ENCODE data around the gene MYL3.

The MYL3 gene

DNA sequence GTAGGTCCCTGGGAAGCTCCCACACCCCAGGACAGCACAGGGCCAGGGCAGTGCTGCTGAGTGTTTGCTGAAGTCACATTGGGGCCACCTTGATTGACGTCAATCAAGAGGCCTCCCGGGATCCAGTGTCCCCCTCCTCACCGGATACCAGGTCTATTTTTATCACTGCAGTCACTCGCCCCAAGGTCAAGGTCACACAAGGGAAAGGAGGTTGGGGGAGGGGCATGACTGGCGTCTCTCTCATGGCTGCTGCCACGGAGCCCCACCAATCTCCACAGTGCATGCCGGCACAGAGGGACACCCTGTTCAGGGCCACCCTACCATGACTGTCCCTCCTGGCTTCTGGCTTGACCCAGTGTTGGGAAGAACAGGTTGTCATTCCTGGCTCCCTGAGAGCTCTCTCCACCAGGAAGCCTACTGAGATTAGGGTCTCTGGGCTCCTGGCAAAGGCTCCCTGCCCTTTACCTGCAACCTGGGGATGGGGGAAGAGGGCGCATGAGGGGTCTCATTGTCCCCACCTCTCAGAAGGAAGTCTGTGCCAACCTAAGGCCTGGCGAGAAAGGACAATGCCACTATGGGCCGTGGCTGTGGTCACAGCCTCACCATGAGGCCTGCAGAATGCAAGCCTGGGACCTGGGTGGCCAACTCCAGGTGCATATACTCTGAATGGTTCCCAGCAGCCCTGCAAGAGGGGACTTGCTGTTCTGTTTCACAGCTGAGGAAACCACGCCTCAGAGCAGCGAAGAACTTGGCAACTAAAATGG, 1.5 kb downstream of the MYL3 start:
- no peak overlapping the region for H3K4me3 ChIP-seq (ENCODE audit: low read depth in 1 of 2, low read length in 2 of 2)
- no peaks in the 10 kb centered on the region for H3K27me3 ChIP-seq (ENCODE audit: low read depth, low read length)
- no peaks in the 10 kb centered on the region for H3K9me3 ChIP-seq (ENCODE audit: control insufficient read depth in 1 of 2, low read length in 2 of 2)
- H3K4me1 ChIP-seq (ENCODE audit: control insufficient read depth in 1 of 2, insufficient read depth in 2 of 2, low read length in 2 of 2): no peaks in the 10 kb centered on the region
- H3K27ac ChIP-seq (ENCODE audit: low read length): no peak overlapping the region
- H3K36me3 ChIP-seq (ENCODE audit: control insufficient read depth in 1 of 2, insufficient read depth in 2 of 2, low read length in 2 of 2): no peaks in the 10 kb centered on the region

- H3K9me3 ChIP-seq (ENCODE audit: control insufficient read depth in 1 of 2, low read length in 2 of 2): no peaks in the 10 kb centered on the region
- H3K4me1 ChIP-seq (ENCODE audit: control insufficient read depth in 1 of 2, insufficient read depth in 2 of 2, low read length in 2 of 2): no peaks in the 10 kb centered on the region
- no peak overlapping the region for H3K27ac ChIP-seq (ENCODE audit: low read length)
- H3K27me3 ChIP-seq (ENCODE audit: low read depth, low read length): no peaks in the 10 kb centered on the region
- H3K36me3 ChIP-seq (ENCODE audit: control insufficient read depth in 1 of 2, insufficient read depth in 2 of 2, low read length in 2 of 2): no peaks in the 10 kb centered on the region
- no peak overlapping the region for H3K4me3 ChIP-seq (ENCODE audit: low read depth in 1 of 2, low read length in 2 of 2)
These were observed 2.2 kb downstream of the MYL3 start for GRCh38 chr3:46860810-46861604.

- Histone ChIP-seq H3K27ac (ENCODE audit: low read length) (no peak overlapping the region), H3K4me1 (ENCODE audit: control insufficient read depth in 1 of 2, insufficient read depth in 2 of 2, low read length in 2 of 2) (no peaks in the 10 kb centered on the region), H3K36me3 (ENCODE audit: control insufficient read depth in 1 of 2, insufficient read depth in 2 of 2, low read length in 2 of 2) (no peaks in the 10 kb centered on the region), H3K4me3 (ENCODE audit: low read depth in 1 of 2, low read length in 2 of 2) (no peak overlapping the region), H3K27me3 (ENCODE audit: low read depth, low read length) (no peaks in the 10 kb centered on the region), H3K9me3 (ENCODE audit: control insufficient read depth in 1 of 2, low read length in 2 of 2) (no peaks in the 10 kb centered on the region)
These were observed 3.0 kb downstream of the MYL3 start for GRCh38 chr3:46860017-46860809.

DNA sequence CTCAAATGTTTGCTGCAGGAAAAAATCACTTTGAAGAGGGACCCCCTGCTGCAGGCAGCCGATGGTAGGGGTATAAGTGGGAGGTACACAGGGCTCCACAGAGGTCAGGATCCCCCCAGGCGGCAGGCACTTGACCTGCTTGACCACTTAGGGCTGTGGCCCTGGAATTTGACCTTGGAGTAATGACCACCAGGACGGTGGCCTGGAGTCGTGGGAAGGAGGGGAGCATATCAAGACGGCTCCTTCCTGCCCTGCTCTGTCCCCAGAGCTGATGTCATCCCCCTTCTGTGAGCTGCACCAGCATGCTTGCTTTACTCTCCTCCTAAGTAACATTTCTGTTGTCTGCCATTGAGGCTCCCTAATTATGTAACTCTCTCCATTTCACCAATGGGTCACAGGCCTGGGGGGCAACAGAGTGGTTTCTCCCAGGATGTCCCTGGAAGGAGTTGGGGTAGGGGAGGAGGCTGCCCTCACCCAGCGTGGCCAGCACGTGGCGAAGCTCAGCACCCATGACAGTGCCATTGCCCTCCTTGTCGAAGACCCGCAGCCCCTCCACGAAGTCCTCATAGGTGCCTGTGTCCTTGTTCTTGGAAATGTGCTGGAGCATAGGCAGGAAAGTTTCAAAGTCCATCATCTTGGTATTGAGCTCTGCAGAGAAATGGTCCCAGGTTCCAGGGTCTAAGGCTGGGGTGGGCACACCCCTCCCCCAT, 4.1 kb downstream of the MYL3 start:
- H3K27ac ChIP-seq (ENCODE audit: low read length): no peak overlapping the region
- H3K4me1 ChIP-seq (ENCODE audit: control insufficient read depth in 1 of 2, insufficient read depth in 2 of 2, low read length in 2 of 2): no peaks in the 10 kb centered on the region
- no peaks in the 10 kb centered on the region for H3K9me3 ChIP-seq (ENCODE audit: control insufficient read depth in 1 of 2, low read length in 2 of 2)
- H3K36me3 ChIP-seq (ENCODE audit: control insufficient read depth in 1 of 2, insufficient read depth in 2 of 2, low read length in 2 of 2): no peaks in the 10 kb centered on the region
- no peaks in the 10 kb centered on the region for H3K27me3 ChIP-seq (ENCODE audit: low read depth, low read length)
- H3K4me3 ChIP-seq (ENCODE audit: low read depth in 1 of 2, low read length in 2 of 2): no peak overlapping the region

- Histone ChIP-seq H3K4me3 (ENCODE audit: low read depth in 1 of 2, low read length in 2 of 2) (no peak overlapping the region), H3K36me3 (ENCODE audit: control insufficient read depth in 1 of 2, insufficient read depth in 2 of 2, low read length in 2 of 2) (no peaks in the 10 kb centered on the region), H3K4me1 (ENCODE audit: control insufficient read depth in 1 of 2, insufficient read depth in 2 of 2, low read length in 2 of 2) (no peaks in the 10 kb centered on the region), H3K9me3 (ENCODE audit: control insufficient read depth in 1 of 2, low read length in 2 of 2) (no peaks in the 10 kb centered on the region), H3K27ac (ENCODE audit: low read length) (no peak overlapping the region), H3K27me3 (ENCODE audit: low read depth, low read length) (no peaks in the 10 kb centered on the region)
These were observed 4.8 kb downstream of the MYL3 start for GRCh38 chr3:46858456-46858855.

GRCh38 chr3:46857485-46858341, 5.5 kb downstream of the MYL3 start:
- H3K9me3 ChIP-seq (ENCODE audit: control insufficient read depth in 1 of 2, low read length in 2 of 2): no peaks in the 10 kb centered on the region
- H3K4me3 ChIP-seq (ENCODE audit: low read depth in 1 of 2, low read length in 2 of 2): no peak overlapping the region
- no peaks in the 10 kb centered on the region for H3K4me1 ChIP-seq (ENCODE audit: control insufficient read depth in 1 of 2, insufficient read depth in 2 of 2, low read length in 2 of 2)
- H3K27ac ChIP-seq (ENCODE audit: low read length): no peak overlapping the region
- no peaks in the 10 kb centered on the region for H3K27me3 ChIP-seq (ENCODE audit: low read depth, low read length)
- no peaks in the 10 kb centered on the region for H3K36me3 ChIP-seq (ENCODE audit: control insufficient read depth in 1 of 2, insufficient read depth in 2 of 2, low read length in 2 of 2)

DNA sequence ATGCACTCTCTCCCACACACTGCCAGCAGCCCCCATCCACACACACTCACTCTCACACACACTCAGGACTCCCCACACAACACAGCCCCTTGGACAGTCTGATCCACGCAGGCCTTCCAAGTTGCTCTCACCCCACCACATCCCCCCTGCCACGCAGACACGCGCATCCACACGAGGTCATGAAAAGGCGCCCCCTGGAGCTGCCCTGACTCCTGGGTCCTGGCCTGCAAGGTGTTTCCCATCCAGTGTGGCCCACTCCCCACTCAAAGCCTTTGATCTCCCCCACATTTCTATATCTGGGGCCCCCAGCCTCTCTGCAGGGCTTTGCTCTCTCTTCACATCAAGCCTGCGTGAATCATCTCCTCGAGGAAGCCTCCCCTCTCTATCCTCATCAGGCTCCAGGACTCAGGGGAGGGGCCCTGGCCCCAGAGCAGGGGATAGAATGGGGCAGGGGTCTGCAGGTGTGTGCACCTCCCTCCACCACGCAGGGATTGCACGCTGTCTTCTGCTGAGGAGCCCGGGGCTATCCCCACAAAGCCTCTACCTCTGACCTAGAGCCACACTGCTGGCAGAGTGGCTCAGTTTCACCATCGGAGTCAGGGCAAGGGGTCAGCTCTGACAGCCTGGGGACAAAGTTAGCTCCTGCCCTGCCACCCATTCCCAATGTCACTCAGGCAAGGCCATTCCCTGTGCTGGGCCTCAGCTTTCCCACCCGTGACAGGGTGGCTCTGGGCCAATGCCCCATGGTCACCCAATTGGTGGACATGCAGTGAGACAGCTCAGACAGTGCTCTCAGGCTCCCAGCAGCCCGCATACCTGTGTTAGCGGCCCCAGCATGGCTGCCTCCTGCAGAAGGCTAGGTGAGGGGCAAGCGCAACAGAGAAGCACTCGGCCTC, 6.4 kb downstream of the MYL3 start:
- no peaks in the 10 kb centered on the region for H3K36me3 ChIP-seq (ENCODE audit: control insufficient read depth in 1 of 2, insufficient read depth in 2 of 2, low read length in 2 of 2)
- no peaks in the 10 kb centered on the region for H3K9me3 ChIP-seq (ENCODE audit: control insufficient read depth in 1 of 2, low read length in 2 of 2)
- no peak overlapping the region for H3K4me3 ChIP-seq (ENCODE audit: low read depth in 1 of 2, low read length in 2 of 2)
- no peak overlapping the region for H3K27ac ChIP-seq (ENCODE audit: low read length)
- H3K4me1 ChIP-seq (ENCODE audit: control insufficient read depth in 1 of 2, insufficient read depth in 2 of 2, low read length in 2 of 2): no peaks in the 10 kb centered on the region
- no peaks in the 10 kb centered on the region for H3K27me3 ChIP-seq (ENCODE audit: low read depth, low read length)

DNA sequence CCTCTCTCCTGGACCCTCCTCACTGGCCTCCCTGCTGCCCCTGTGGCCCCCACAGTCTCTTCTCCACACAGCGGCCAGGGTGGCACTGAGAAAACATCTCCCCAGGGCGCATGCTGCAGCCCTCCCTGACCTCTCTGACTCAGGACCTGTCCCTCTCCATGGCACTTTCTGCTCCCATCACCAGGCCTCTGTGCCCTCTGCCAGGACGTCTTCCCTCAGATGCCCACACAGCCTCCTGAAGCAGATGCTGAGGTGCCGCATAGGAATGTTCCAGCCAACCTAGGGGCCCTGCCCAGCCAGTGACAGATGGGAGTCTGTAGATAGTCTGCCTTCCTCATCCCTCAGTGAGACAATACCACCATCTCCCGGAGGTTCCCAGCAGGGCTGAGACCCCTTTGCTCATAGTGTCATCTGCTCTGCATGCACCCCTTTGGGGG, 8.7 kb downstream of the MYL3 start:
- H3K4me3 ChIP-seq (ENCODE audit: low read depth in 1 of 2, low read length in 2 of 2): no peak overlapping the region
- no peaks in the 10 kb centered on the region for H3K27me3 ChIP-seq (ENCODE audit: low read depth, low read length)
- H3K4me1 ChIP-seq (ENCODE audit: control insufficient read depth in 1 of 2, insufficient read depth in 2 of 2, low read length in 2 of 2): no peaks in the 10 kb centered on the region
- H3K36me3 ChIP-seq (ENCODE audit: control insufficient read depth in 1 of 2, insufficient read depth in 2 of 2, low read length in 2 of 2): no peaks in the 10 kb centered on the region
- no peaks in the 10 kb centered on the region for H3K9me3 ChIP-seq (ENCODE audit: control insufficient read depth in 1 of 2, low read length in 2 of 2)
- no peak overlapping the region for H3K27ac ChIP-seq (ENCODE audit: low read length)

DNA sequence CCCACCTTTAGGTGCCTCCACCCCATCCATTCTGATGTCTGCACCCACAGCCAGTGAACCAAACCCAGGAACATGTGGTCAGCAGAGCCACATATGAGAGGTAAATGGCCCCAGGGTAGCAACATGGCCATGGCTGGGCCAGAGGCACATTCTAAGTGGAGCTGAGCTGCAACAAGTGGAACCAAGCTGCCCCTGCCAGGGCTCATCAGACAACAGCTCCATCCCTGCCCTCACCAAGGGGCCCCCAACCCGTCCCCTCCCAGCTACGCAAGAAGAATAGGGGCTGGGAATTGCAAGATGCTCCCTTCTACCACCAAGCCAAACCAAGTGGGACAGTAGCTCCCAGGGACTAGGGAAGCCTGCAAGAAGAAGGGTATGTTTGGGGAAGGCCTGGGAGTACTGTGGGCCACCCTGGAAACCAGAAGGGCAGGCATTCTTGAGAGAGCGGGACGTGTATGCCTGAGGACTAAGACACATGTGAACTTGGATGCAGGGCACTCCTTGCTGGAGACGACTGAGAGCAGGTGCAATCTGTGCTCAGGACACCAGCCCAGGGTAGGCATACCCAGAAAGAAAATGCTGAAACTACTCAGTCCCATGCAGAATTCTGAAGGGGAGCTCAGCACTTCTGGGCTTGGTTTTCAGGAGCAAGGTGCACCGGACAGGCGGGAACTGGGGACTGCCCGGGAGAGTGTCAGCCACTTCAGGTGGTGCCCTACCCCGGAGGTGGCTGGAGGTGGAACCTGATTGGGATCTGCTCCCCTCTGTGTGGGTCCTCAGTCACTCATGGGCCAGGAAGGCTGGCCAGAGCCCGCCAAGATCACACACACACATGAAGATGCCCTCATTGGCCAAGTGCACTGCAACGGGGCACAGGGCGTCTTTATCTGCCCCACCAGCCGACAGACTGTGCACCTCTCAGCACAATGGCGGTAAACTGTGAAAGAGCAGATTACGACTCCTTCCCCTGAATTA, 9.5 kb downstream of the MYL3 start:
- H3K4me1 ChIP-seq (ENCODE audit: control insufficient read depth in 1 of 2, insufficient read depth in 2 of 2, low read length in 2 of 2): no peaks in the 10 kb centered on the region
- H3K9me3 ChIP-seq (ENCODE audit: control insufficient read depth in 1 of 2, low read length in 2 of 2): no peaks in the 10 kb centered on the region
- H3K27me3 ChIP-seq (ENCODE audit: low read depth, low read length): no peaks in the 10 kb centered on the region
- H3K4me3 ChIP-seq (ENCODE audit: low read depth in 1 of 2, low read length in 2 of 2): no peak overlapping the region
- no peaks in the 10 kb centered on the region for H3K36me3 ChIP-seq (ENCODE audit: control insufficient read depth in 1 of 2, insufficient read depth in 2 of 2, low read length in 2 of 2)
- H3K27ac ChIP-seq (ENCODE audit: low read length): no peak overlapping the region
